ENCODE results near the gene SCART1. TPM values are rescaled to one million over a fixed set of nuclear protein-coding genes. Genes with fewer than 3 reads are reported as not detected.

Gene SCART1
- total RNA-seq, 3 donors from 2014 or later = 2.5 to 4.8 (median 3.7) TPM

DNA sequence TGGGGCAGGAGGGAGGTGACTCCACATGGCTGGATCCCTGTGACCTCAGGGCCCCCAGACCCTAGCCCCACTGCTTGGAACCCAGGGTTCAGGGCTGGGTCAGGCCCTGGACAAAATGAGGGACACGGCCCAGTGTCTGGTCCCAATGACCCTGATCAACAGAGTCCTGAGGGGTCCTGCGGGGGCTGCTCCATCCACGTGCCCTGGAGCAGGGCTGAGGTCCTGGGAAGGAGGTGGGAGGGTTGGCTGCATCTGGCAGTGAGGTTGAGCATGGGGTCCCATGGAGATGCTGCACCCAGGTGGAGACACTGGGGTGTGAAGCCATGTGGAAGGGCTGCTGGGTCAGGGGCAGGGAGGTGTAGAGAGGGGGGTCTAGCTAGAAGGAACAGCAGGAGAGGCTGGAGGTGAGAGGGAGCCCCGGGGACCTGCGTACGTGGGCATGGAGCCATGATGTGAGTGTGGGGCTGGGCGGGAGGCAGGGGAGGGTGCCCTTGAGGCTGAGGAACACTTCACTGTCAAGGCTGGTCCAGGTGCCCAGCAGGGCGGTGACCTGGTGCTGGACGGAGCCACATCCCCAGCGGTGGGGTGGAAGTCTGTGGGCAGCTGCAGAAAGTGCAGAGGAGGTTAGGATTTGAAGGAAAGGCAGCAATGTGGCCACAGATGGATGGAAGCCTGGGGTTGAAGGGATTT is 604 bp downstream of the SCART1 start:
- TF ChIP-seq, protein P1, sequence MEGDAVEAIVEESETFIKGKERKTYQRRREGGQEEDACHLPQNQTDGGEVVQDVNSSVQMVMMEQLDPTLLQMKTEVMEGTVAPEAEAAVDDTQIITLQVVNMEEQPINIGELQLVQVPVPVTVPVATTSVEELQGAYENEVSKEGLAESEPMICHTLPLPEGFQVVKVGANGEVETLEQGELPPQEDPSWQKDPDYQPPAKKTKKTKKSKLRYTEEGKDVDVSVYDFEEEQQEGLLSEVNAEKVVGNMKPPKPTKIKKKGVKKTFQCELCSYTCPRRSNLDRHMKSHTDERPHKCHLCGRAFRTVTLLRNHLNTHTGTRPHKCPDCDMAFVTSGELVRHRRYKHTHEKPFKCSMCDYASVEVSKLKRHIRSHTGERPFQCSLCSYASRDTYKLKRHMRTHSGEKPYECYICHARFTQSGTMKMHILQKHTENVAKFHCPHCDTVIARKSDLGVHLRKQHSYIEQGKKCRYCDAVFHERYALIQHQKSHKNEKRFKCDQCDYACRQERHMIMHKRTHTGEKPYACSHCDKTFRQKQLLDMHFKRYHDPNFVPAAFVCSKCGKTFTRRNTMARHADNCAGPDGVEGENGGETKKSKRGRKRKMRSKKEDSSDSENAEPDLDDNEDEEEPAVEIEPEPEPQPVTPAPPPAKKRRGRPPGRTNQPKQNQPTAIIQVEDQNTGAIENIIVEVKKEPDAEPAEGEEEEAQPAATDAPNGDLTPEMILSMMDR (IDR thresholded peaks at IDR 0.05) = no peak
- DNase-seq = no peak
- intact Hi-C loops (cut with DNase I, micrococcal nuclease) = no loop called here
- ATAC-seq = no peak
- no peaks in the 10 kb centered on the region for H3K4me1 ChIP-seq (ENCODE audit: low read depth)
- peaks cover under 1% of the 10 kb centered on the region for H3K9me3 ChIP-seq
- no peak overlapping the region for H3K4me3 ChIP-seq
- H3K36me3 ChIP-seq (ENCODE audit: low read depth) = no peaks in the 10 kb centered on the region

DNA sequence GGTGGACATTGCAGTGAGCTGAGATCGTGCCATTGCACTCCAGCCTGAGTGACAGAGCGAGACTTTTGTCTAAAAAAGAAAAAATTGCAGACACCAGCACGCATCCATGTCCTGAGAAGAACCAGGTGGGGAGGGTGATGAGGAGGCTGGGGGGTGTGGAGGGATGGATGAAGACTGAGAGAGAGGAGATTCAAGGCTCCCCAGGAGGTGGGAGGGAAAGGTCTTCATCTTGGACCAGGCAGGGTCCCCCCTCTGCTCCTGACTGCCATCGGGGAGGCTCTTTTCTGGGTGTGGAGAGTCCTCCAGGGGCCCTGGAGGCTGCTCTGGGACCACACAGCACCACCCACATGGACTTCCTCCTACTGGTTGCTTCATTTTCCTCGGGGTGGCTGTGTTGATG is 1.5 kb downstream of the SCART1 start:
- intact Hi-C loops (cut with DNase I, micrococcal nuclease) = no loop called here
- no peak for DNase-seq

DNA sequence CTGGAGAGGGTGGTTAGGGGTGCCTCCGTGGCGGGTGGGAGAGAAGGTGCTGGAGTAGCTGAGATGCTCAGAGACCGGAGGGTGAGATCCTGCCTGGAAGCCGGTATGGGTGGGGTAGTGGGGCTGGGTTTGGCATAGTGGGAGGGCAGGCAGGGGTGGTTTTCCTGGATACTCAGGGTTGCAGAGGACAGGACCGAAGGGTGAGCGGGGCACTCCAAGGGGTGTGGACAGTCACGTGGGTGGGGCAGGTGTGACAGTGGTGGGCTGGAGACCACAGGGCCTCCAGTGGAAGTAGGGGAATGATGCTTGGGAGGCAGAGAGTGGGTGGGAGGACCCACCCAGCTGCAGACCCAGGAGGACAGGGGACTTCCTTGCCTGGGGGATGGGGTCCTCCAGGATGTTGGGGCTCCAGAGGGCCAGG is 1.9 kb downstream of the SCART1 start:
- TF ChIP-seq, protein P1 (IDR thresholded peaks at IDR 0.05) = no peak
- ATAC-seq (no peak), DNase-seq (no peak)
- H3K36me3 ChIP-seq (ENCODE audit: low read depth) = no peaks in the 10 kb centered on the region
- H3K4me1 ChIP-seq (ENCODE audit: low read depth) = no peaks in the 10 kb centered on the region
- H3K9me3 ChIP-seq = no peaks in the 10 kb centered on the region
- H3K4me3 ChIP-seq = no peak overlapping the region
- intact Hi-C loops (cut with DNase I, micrococcal nuclease) = no loop called here

More for the DNA sequence above, 1.5 kb downstream of the SCART1 start:
- H3K4me3 ChIP-seq = no peak overlapping the region
- H3K4me1 ChIP-seq (ENCODE audit: low read depth) = no peaks in the 10 kb centered on the region
- no peaks in the 10 kb centered on the region for H3K36me3 ChIP-seq (ENCODE audit: low read depth)
- TF ChIP-seq, protein P1 (IDR thresholded peaks at IDR 0.05) = no peak
- no peak for ATAC-seq
- no peaks in the 10 kb centered on the region for H3K9me3 ChIP-seq

DNA sequence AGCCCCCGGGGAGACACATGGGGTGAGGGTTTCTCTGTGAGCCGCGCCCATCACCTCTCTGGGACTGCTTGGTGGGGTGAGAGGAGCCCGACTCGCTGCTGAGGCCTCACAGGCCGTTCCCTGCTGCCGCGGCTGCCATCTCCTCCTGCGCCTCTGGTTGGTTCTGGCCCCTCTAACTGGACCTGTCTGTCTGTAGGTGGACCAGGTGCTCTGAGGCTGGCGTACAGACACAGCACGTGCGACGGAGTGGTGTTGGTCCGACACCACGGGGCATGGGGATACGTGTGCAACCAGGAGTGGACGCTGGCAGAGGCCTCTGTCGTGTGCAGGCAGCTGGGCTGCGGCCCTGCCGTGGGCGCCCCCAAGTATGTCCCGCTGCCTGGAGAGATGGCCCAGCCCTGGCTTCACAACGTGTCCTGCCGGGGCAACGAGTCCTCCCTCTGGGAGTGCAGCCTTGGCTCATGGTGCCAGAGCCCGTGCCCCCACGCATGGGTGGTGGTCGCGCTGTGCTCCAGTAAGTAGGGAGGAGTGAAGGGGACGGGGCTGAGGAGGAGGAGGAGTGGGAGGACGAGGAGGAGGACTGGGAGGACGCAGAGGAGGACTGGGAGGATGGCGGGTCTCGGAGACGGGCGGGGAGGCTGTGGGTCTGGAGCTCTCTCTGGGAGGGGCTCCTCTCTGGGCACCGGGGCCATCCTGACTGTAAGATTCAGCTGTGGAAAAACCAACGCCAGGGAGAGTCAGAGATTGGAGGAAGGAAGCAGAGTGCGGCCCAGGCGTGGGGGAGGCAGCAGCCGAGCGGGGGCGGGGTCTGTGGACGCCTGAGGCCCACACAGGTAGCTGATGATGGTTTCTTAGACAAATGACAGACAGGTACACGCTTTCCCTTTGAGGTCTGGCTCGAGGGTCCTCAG is 2.6 kb downstream of the SCART1 start:
- DNase-seq (no peak), ATAC-seq (no peak)
- Histone ChIP-seq H3K9me3 (no peaks in the 10 kb centered on the region), H3K4me3 (no peak overlapping the region), H3K36me3 (ENCODE audit: low read depth) (no peaks in the 10 kb centered on the region), H3K4me1 (ENCODE audit: low read depth) (no peaks in the 10 kb centered on the region)
- TF ChIP-seq, protein P1 (IDR thresholded peaks at IDR 0.05) = no peak
- intact Hi-C loops (cut with DNase I, micrococcal nuclease) = no loop called here

DNA sequence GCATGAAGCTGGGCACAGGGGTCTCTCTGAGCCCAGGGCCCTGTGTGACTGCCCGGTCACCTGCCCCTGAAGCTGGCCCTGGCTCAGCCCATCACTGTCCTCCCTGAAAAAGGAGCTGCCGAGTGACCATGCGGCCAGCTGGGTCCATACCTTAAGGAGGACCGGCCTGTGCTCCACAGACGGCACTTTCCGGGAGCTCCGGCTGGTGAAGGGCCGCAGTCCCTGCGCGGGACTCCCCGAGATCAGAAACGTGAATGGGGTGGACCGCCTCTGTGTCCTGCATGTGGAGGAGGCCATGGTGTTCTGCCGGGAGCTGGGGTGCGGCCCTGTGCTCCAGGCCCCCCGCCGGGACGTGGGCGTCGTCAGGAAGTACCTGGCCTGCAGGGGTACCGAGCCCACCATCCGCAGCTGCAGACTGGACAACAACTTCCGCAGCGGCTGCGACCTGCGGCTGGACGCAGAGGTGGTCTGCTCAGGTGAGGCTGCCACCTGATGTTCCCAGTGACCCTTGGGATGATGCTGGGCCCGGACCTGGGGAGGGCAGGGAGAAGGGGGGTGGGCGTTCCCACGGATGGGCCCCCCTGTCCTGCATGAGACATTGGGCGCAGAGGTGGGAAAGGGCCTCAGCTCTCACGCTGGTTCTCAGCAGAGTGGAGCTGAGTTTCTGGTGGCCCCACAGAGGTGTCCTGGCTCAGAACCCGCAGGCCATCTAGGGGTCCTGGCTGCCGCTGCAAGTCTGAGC is 3.5 kb downstream of the SCART1 start:
- no peaks in the 10 kb centered on the region for H3K4me1 ChIP-seq (ENCODE audit: low read depth)
- no peaks in the 10 kb centered on the region for H3K9me3 ChIP-seq
- DNase-seq (no peak), ATAC-seq (no peak)
- intact Hi-C loops (cut with DNase I, micrococcal nuclease) = no loop called here
- no peaks in the 10 kb centered on the region for H3K36me3 ChIP-seq (ENCODE audit: low read depth)
- TF ChIP-seq, protein P1 (IDR thresholded peaks at IDR 0.05) = no peak
- no peak overlapping the region for H3K4me3 ChIP-seq

All from mucosa of descending colon (tissue), 3 donors.